ENCODE results near the gene RBM15. TPM values are rescaled to one million over a fixed set of nuclear protein-coding genes. Genes with fewer than 3 reads are reported as not detected.

The RBM15 gene
- total and polyA plus RNA-seq, 2 donors (not counting 3 experiments of a cell fraction or from before 2014, with no cell fraction given) = 8.5 to 29.5 TPM

DNA sequence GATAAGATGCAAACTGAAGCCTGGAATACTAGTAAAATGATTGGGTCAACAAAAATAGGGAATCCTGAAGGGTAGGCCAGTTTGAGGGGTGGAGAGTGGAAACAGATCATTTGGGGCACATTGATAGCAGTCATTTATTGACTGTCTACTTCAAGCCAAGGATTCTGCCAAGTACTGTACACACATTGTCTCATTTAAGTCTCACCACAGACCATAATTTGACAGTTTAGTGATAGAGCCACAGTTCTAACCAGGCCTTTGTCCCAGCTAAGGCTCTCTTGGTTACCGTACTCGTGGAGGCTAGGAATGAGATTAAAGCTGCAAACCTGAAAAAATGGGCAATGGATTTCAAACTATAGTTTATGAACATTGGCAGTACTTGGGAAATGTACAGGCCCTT is 11.2 kb downstream of the RBM15 start:
- H2AFZ ChIP-seq (ENCODE audit: low read depth, low read length) = no peak overlapping the region
- no TSS peak for BruUV-seq (replicated peaks)
- H3K4me1 ChIP-seq (ENCODE audit: control insufficient read depth, extremely low read depth, insufficient read depth, low read length) = no peaks in the 10 kb centered on the region
- peaks cover 3 to 6% of the 10 kb centered on the region in 2 experiments for H3K36me3 ChIP-seq (ENCODE audit: control insufficient read depth in 2 of 2, extremely low read depth in 1 of 2, insufficient read depth in 2 of 2, low read length in 2 of 2)
- no peak for FAIRE-seq
- H3K27me3 ChIP-seq (ENCODE audit: control insufficient read depth in 2 of 2, insufficient read depth in 2 of 2, low read length in 2 of 2) = no peaks in the 10 kb centered on the region
- intact Hi-C loops (cut with micrococcal nuclease) = no loop called here
- POLR2A ChIA-PET = no interaction called here
- H3K4me3 ChIP-seq (replicated peaks in 1 of 3; ENCODE audit: insufficient read depth in 1 of 3, low read depth in 1 of 3, low read length in 3 of 3) = no peak overlapping the region
- H3K9ac ChIP-seq (replicated peaks; ENCODE audit: extremely low read depth, insufficient read depth, low read length) = no peak overlapping the region
- TF ChIP-seq POLR2A (IDR thresholded peaks at IDR 0.05; ENCODE audit: low read depth, low read length) (no peak), POLR2AphosphoS5 (IDR thresholded peaks at IDR 0.05; ENCODE audit: insufficient read depth, low read depth, low read length) (no peak), EZH2 (IDR thresholded peaks at IDR 0.05; ENCODE audit: borderline replicate concordance, low read depth, low read length, severe bottlenecking) (no peak), MYC (IDR thresholded peaks at IDR 0.05; ENCODE audit: low read depth, low read length) (no peak)
- no peaks in the 10 kb centered on the region for H4K20me1 ChIP-seq (replicated peaks; ENCODE audit: control insufficient read depth, extremely low read depth, insufficient read depth, low read length)
- dilution Hi-C loops (cut with MboI; ENCODE audit: extremely low pct_ligation_motif_present, low sequenced_read_pairs) = no loop called here
- H3K79me2 ChIP-seq (ENCODE audit: control insufficient read depth, insufficient read depth, low read length) = peaks cover 86% of the 10 kb centered on the region
- CTCF ChIA-PET = interaction anchor here (0.9 to 1.1 kb wide), 2 partner anchors 11 to 153 kb away, joined by 3 read pairs; partner anchors contain the start of gene RBM15
- DNase-seq (ENCODE audit: low read depth, low spot score) = no peak
- no peaks in the 10 kb centered on the region for H3K9me3 ChIP-seq (replicated peaks; ENCODE audit: control insufficient read depth, insufficient read depth, low read length)
- H3K9me1 ChIP-seq (replicated peaks; ENCODE audit: control insufficient read depth, extremely low read depth, insufficient read depth, low read length) = peaks cover 4% of the 10 kb centered on the region
- no peak overlapping the region for H3K4me2 ChIP-seq (ENCODE audit: insufficient read depth, low read length)
- no peak overlapping the region for H3K27ac ChIP-seq (ENCODE audit: insufficient read depth, low read depth, low read length)

DNA sequence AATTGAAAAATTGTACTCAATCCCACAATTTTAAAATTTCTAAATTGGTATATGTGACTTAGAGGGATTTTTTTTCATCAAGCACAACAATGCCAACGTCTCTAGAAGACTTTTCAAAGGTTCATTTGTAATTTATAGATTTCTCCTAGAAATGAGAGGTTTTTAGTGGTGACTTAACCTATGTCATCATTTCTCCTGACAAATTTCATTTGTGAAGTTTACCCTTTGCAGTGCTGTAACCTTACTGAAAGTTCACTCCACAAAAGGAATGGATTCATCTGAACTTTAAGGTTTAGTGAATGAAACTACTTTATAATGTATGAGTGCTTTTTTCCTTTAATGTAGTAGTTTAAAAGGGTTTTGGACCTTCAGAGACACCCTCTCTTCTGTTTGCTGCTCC is 16.1 kb downstream of the RBM15 start:
- Histone ChIP-seq H3K4me2 (ENCODE audit: insufficient read depth, low read length) (no peak overlapping the region), H3K9me1 (replicated peaks; ENCODE audit: control insufficient read depth, extremely low read depth, insufficient read depth, low read length) (peaks cover 4% of the 10 kb centered on the region), H3K79me2 (ENCODE audit: control insufficient read depth, insufficient read depth, low read length) (peaks cover 69% of the 10 kb centered on the region), H4K20me1 (replicated peaks; ENCODE audit: control insufficient read depth, extremely low read depth, insufficient read depth, low read length) (peaks cover 2% of the 10 kb centered on the region), H3K4me1 (ENCODE audit: control insufficient read depth, extremely low read depth, insufficient read depth, low read length) (no peaks in the 10 kb centered on the region), H3K27me3 (ENCODE audit: control insufficient read depth in 2 of 2, insufficient read depth in 2 of 2, low read length in 2 of 2) (no peaks in the 10 kb centered on the region), H2AFZ (ENCODE audit: low read depth, low read length) (no peak overlapping the region), H3K27ac (ENCODE audit: insufficient read depth, low read depth, low read length) (no peak overlapping the region), H3K9me3 (replicated peaks; ENCODE audit: control insufficient read depth, insufficient read depth, low read length) (no peaks in the 10 kb centered on the region), H3K9ac (replicated peaks; ENCODE audit: extremely low read depth, insufficient read depth, low read length) (no peak overlapping the region), H3K4me3 (replicated peaks in 1 of 3; ENCODE audit: insufficient read depth in 1 of 3, low read depth in 1 of 3, low read length in 3 of 3) (no peak overlapping the region), H3K36me3 (ENCODE audit: control insufficient read depth in 2 of 2, extremely low read depth in 1 of 2, insufficient read depth in 2 of 2, low read length in 2 of 2) (peaks cover 0 to 7% of the 10 kb centered on the region in 2 experiments)
- DNase-seq (ENCODE audit: low read depth, low spot score) = no peak
- no TSS peak for BruUV-seq (replicated peaks)
- CTCF ChIA-PET = no interaction called here
- POLR2A ChIA-PET = no interaction called here
- intact Hi-C loops (cut with micrococcal nuclease) = no loop called here
- dilution Hi-C loops (cut with MboI; ENCODE audit: extremely low pct_ligation_motif_present, low sequenced_read_pairs) = no loop called here
- no peak for TF ChIP-seq GATA2 (IDR thresholded peaks at IDR 0.05; ENCODE audit: insufficient read depth, insufficient read length, low read depth, low read length)
- FAIRE-seq = no peak

Data from endothelial cell of umbilical vein (primary cell).